ENCODE results near the gene ZP4.

The ZP4 gene

DNA sequence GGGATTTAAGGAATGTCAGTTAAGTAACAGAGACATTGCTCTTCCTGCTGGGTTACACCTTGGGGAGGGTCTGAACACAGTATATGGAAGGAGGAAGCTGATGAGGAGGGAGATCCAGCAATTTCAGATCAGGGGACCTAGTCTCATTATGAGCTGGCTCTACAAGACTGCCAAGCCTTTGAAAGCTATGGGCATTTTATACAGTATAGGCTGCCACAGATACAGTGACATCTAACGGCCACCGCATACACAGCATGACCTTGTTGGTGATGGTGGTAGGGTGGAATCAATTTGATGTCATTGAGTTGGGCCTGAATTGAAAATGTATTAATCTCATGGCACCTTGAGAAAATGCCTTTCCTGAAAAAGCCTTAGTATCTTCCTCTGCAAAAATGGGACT lies 22.6 kb upstream of the ZP4 start:
- no peak overlapping the region for H3K27ac ChIP-seq
- TF ChIP-seq CTCF (conservative IDR thresholded peaks at IDR 0.05) (peak; percentile 37), ZFX (IDR thresholded peaks at IDR 0.05) (no peak)

GRCh38 chr1:237911911-237912310 lies 21.2 kb upstream of the ZP4 start:
- TF ChIP-seq ZFX (IDR thresholded peaks at IDR 0.05) = no peak
- no peak for TF ChIP-seq CTCF (conservative IDR thresholded peaks at IDR 0.05)
- no peak overlapping the region for H3K27ac ChIP-seq

DNA sequence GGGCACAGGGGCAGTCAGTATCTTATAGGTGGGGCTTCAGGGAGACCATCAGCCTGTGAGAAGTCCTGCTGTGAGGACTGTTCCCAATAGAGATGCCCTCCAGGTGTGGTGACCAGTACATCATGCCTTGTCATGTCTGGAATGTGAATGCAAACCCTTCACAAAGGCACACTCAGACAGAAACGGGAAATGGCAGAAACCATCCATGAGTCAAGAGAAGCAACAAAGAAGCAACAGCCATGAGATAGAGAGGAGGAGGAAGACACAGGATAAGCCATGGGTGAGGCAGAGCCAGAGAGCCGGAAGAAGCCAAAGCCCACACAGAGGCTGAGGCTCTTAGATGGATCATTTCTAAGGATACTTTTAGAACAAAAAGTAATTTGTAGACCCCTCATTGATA lies 20.1 kb upstream of the ZP4 start:
- TF ChIP-seq ZFX (IDR thresholded peaks at IDR 0.05) = no peak
- TF ChIP-seq CTCF (conservative IDR thresholded peaks at IDR 0.05) = no peak
- H3K27ac ChIP-seq = no peak overlapping the region

DNA sequence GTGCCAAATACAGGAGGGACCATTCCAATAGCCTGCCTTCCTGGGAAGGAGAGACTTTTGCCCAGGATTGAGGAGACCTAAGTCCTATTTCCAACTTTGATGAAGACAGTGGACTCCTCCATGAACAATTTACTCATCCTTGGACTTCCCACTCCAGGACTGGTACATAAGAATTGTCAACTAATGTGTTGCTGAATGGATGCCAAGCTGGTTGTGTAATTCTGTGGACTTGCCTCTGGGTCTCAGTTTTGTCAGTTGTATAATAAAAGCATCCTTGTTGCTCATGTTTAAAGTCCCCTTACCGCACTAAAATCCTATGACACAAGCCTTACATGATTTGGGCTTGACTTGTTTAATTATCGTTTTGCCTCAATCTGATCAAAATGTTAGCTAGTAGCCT lies 13.2 kb upstream of the ZP4 start:
- TF ChIP-seq ZFX (IDR thresholded peaks at IDR 0.05) (no peak), CTCF (conservative IDR thresholded peaks at IDR 0.05) (no peak)
- no peak overlapping the region for H3K27ac ChIP-seq

- TF ChIP-seq ZFX (IDR thresholded peaks at IDR 0.05) = no peak
- TF ChIP-seq CTCF (conservative IDR thresholded peaks at IDR 0.05) = no peak
- H3K27ac ChIP-seq = no peak overlapping the region
Observed at GRCh38 chr1:237902960-237903743, 12.4 kb upstream of the ZP4 start.

- H3K27ac ChIP-seq = no peak overlapping the region
- TF ChIP-seq ZFX (IDR thresholded peaks at IDR 0.05) (no peak), CTCF (conservative IDR thresholded peaks at IDR 0.05) (peak; percentile 79)
Observed at GRCh38 chr1:237901299-237901934, 10.7 kb upstream of the ZP4 start.

DNA sequence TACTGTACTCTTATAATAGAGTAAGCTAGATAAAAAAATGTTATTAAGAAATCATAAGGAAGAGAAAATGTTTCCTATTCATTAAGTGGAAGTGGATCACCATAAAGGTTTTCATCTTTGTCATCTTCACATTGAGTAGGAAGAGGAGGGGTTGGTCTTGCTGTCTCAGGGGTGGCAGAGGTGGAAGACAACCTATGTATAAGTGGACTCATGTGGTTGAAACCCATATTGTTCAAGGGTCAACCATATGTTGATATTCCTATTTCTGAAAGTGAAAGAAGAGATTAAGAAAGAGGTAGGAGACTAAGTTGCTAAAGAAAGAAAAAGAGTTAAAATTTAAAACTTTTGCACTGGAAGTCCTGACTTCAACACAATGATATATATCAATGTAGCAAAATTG lies 4.9 kb upstream of the ZP4 start:
- TF ChIP-seq ZFX (IDR thresholded peaks at IDR 0.05) = no peak
- TF ChIP-seq CTCF (conservative IDR thresholded peaks at IDR 0.05) = no peak
- H3K27ac ChIP-seq = no peak overlapping the region

Measured in C4-2B (cell line).